SK-N-SH (cell line): ENCODE results near the gene MBD2.

Experiments
- EP300 ChIP-seq, 2 experiments: IDR thresholded peaks; 2 replicates each; pipeline versions ENCODE4 v1.4.0 to v1.6.1; 2012; ENCODE audit warnings: borderline replicate concordance in 1 of 2, low read depth in 1 of 2, low read length in 1 of 2
- EZH2phosphoT487 ChIP-seq: fragments of 200-600 bp; sonication (generic); IDR thresholded peaks from 2 replicates; pipeline ENCODE4 v1.6.1; 2017; ENCODE audit warnings: low read depth, mixed run types, mild to moderate bottlenecking, antibody characterized with exemption, moderate library complexity, borderline replicate concordance
- POLR2AphosphoS5 ChIP-seq: IDR thresholded peaks from 2 replicates; pipeline ENCODE4 v1.6.1; 2012; ENCODE audit warnings: low read depth, low read length
- REST ChIP-seq: IDR thresholded peaks from 2 replicates; pipeline ENCODE4 v1.6.1; 2012; ENCODE audit warnings: mild to moderate bottlenecking, low read depth, low read length, moderate library complexity
- RFX5 ChIP-seq: IDR thresholded peaks from 2 replicates; pipeline ENCODE4 v1.6.1; 2012; ENCODE audit warnings: mild to moderate bottlenecking, improper control_type of control experiment, low read length
- TAF1 ChIP-seq: IDR thresholded peaks from 2 replicates; pipeline ENCODE4 v1.6.1; 2012; ENCODE audit warnings: low read depth, mild to moderate bottlenecking, low read length, moderate library complexity, borderline replicate concordance
- TEAD4 ChIP-seq: IDR thresholded peaks from 2 replicates; pipeline ENCODE4 v1.4.0; 2012; ENCODE audit warnings: mild to moderate bottlenecking, borderline replicate concordance; ENCODE audit not compliant: insufficient read depth
- USF2 ChIP-seq: fragments of 150-350 bp; IDR thresholded peaks from 2 replicates; pipeline ENCODE4 v1.6.1; 2017; ENCODE audit warnings: antibody characterized with exemption, low read length, low read depth, borderline replicate concordance
- YY1 ChIP-seq: IDR thresholded peaks from 2 replicates; pipeline ENCODE4 v1.4.0; 2012; ENCODE audit warnings: low read depth, mild to moderate bottlenecking
- TF ChIP-seq, protein P1 (sequence below): fragments of 200-600 bp; sonication (generic); IDR thresholded peaks from 2 replicates; pipeline ENCODE4 v1.6.1; 2017; ENCODE audit warnings: antibody characterized with exemption, mild to moderate bottlenecking, moderate library complexity

GRCh38 chr18:54119524-54120019, 104.9 kb downstream of the MBD2 start:
- TF ChIP-seq USF2, result no peak
- TF ChIP-seq, protein P1, sequence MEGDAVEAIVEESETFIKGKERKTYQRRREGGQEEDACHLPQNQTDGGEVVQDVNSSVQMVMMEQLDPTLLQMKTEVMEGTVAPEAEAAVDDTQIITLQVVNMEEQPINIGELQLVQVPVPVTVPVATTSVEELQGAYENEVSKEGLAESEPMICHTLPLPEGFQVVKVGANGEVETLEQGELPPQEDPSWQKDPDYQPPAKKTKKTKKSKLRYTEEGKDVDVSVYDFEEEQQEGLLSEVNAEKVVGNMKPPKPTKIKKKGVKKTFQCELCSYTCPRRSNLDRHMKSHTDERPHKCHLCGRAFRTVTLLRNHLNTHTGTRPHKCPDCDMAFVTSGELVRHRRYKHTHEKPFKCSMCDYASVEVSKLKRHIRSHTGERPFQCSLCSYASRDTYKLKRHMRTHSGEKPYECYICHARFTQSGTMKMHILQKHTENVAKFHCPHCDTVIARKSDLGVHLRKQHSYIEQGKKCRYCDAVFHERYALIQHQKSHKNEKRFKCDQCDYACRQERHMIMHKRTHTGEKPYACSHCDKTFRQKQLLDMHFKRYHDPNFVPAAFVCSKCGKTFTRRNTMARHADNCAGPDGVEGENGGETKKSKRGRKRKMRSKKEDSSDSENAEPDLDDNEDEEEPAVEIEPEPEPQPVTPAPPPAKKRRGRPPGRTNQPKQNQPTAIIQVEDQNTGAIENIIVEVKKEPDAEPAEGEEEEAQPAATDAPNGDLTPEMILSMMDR, result peak; percentile 91
- TF ChIP-seq RFX5, result no peak
- TF ChIP-seq POLR2AphosphoS5, result no peak
- TF ChIP-seq EZH2phosphoT487, result no peak
- no peak for TF ChIP-seq YY1
- TF ChIP-seq TAF1, result no peak
- no peak for TF ChIP-seq EP300 (IDR thresholded peaks at IDR 0.05; ENCODE audit: borderline replicate concordance in 1 of 2, low read depth in 1 of 2, low read length in 1 of 2)
- no peak for TF ChIP-seq TEAD4
- no peak for TF ChIP-seq REST
